PFSK-1 (cell line): ENCODE data around the gene GLE1.

ENCODE experiments used
- FOXP2 ChIP-seq: optimal IDR thresholded peaks from 2 replicates; pipeline ENCODE3; 2011; ENCODE audit warnings: borderline replicate concordance, control low read depth, inconsistent platforms; ENCODE audit not compliant: insufficient read depth; ENCODE audit errors: extremely low read length, extremely low read depth
- POLR2AphosphoS5 ChIP-seq: IDR thresholded peaks from 2 replicates; pipeline ENCODE4 v1.6.1; 2012; ENCODE audit warnings: low read depth, mild to moderate bottlenecking, control low read depth, low read length, moderate library complexity
- REST ChIP-seq, 2 experiments: IDR thresholded peaks; 2 replicates each; pipeline versions ENCODE4 v1.6.1 to v1.8.0; 2011 to 2012; ENCODE audit warnings: low read depth in 2 of 2, low read length in 2 of 2, control low read depth in 1 of 2, inconsistent platforms in 1 of 2, mild to moderate bottlenecking in 1 of 2, moderate library complexity in 1 of 2; ENCODE audit not compliant: insufficient read depth in 1 of 2
- SIN3A ChIP-seq: IDR thresholded peaks from 2 replicates; pipeline ENCODE4 v1.6.1; 2012; ENCODE audit warnings: mild to moderate bottlenecking, low read length, moderate library complexity, borderline replicate concordance; ENCODE audit not compliant: insufficient read depth
- TAF1 ChIP-seq: IDR thresholded peaks from 2 replicates; pipeline ENCODE4 v1.6.1; 2012; ENCODE audit warnings: low read length, control low read depth, borderline replicate concordance; ENCODE audit not compliant: insufficient read depth

GLE1 gene

GRCh38 chr9:128499920-128500319 is 4.6 kb upstream of the GLE1 start:
- TF ChIP-seq TAF1 = no peak
- TF ChIP-seq REST (IDR thresholded peaks at IDR 0.05; ENCODE audit: insufficient read depth in 1 of 2, low read depth in 2 of 2, low read length in 2 of 2) = no peak
- no peak for TF ChIP-seq SIN3A
- no peak for TF ChIP-seq FOXP2
- no peak for TF ChIP-seq POLR2AphosphoS5

GRCh38 chr9:128503870-128504269 is 649 bp upstream of the GLE1 start:
- TF ChIP-seq SIN3A (no peak), TAF1 (no peak), POLR2AphosphoS5 (no peak), REST (IDR thresholded peaks at IDR 0.05; ENCODE audit: insufficient read depth in 1 of 2, low read depth in 2 of 2, low read length in 2 of 2) (no peak), FOXP2 (no peak)

- no peak for TF ChIP-seq SIN3A
- TF ChIP-seq REST (IDR thresholded peaks at IDR 0.05; ENCODE audit: insufficient read depth in 1 of 2, low read depth in 2 of 2, low read length in 2 of 2) = no peak
- TF ChIP-seq TAF1 = no peak
- no peak for TF ChIP-seq POLR2AphosphoS5
- no peak for TF ChIP-seq FOXP2
Observed at GRCh38 chr9:128505414-128505765, 871 bp downstream of the GLE1 start.

GRCh38 chr9:128512820-128513219 is 8.3 kb downstream of the GLE1 start:
- no peak for TF ChIP-seq REST (IDR thresholded peaks at IDR 0.05; ENCODE audit: insufficient read depth in 1 of 2, low read depth in 2 of 2, low read length in 2 of 2)

- TF ChIP-seq FOXP2 (no peak), POLR2AphosphoS5 (no peak), SIN3A (no peak), REST (IDR thresholded peaks at IDR 0.05; ENCODE audit: insufficient read depth in 1 of 2, low read depth in 2 of 2, low read length in 2 of 2) (no peak), TAF1 (no peak)
Observed at GRCh38 chr9:128521956-128522355, 17.4 kb downstream of the GLE1 start.
